CD4-positive, alpha-beta T cell (primary cell): ENCODE data around the gene NUP50. TPM values are rescaled to one million over a fixed set of nuclear protein-coding genes. Genes with fewer than 3 reads are reported as not detected.

Source experiments
- ATAC-seq: fragments of 200-7000 bp; cut with Tn5 transposase; one replicate; pipeline ENCODE4 v1.10.0; 2022; ENCODE audit warnings: mild to moderate bottlenecking; ENCODE audit not compliant: poor library complexity
- CTCF ChIA-PET: fragments of 350-600 bp; sonication (Branson Sonifier 250); formaldehyde crosslinking; loops from one replicate; lab custom pipeline; 2021; ENCODE audit warnings: antibody characterized with exemption, inconsistent platforms; lab: Charles Lee
- POLR2A ChIA-PET: fragments of 350-600 bp; sonication (Branson Sonifier 250); formaldehyde crosslinking; loops from one replicate; lab custom pipeline; 2021; ENCODE audit warnings: antibody characterized with exemption, inconsistent platforms; lab: Charles Lee
- DNase-seq, 14 experiments: peaks; one replicate each; pipeline ENCODE4 v3.0.0-alpha.2; 2013 to 2020; ENCODE audit warnings: mixed read lengths in 2 of 14
- H3K27ac ChIP-seq, 2 donors: one replicate each; pipeline versions ENCODE4 v1.5.1 to v1.7.0; 2013; ENCODE audit warnings: low read length in 2 of 2, low read depth in 1 of 2, mild to moderate bottlenecking in 1 of 2
- H3K27me3 ChIP-seq, 2 experiments: 1 replicate in 1 of 2; 2 replicates in 1 of 2; pipeline versions ENCODE4 v1.6.1 to v1.7.0; 2013; ENCODE audit warnings: low read length in 2 of 2, control low read depth in 1 of 2, mild to moderate bottlenecking in 1 of 2, moderate library complexity in 1 of 2; ENCODE audit not compliant: insufficient read depth in 2 of 2, control insufficient read depth in 1 of 2
- H3K36me3 ChIP-seq: one replicate; pipeline ENCODE4 v1.6.1; 2013; ENCODE audit warnings: low read length, control low read depth; ENCODE audit not compliant: insufficient read depth
- H3K4me1 ChIP-seq: one replicate; pipeline ENCODE4 v1.6.1; 2013; ENCODE audit warnings: low read length, control low read depth; ENCODE audit not compliant: insufficient read depth
- H3K4me3 ChIP-seq: one replicate; pipeline ENCODE4 v1.5.1; 2013; ENCODE audit warnings: mild to moderate bottlenecking, low read length, moderate library complexity
- H3K9me3 ChIP-seq, 2 experiments: 1 replicate in 1 of 2; 2 replicates in 1 of 2; pipeline versions ENCODE4 v1.6.1 to v1.7.0; 2013; ENCODE audit warnings: low read length in 2 of 2, mild to moderate bottlenecking in 2 of 2, control low read depth in 1 of 2, moderate library complexity in 1 of 2; ENCODE audit not compliant: control insufficient read depth in 1 of 2, insufficient read depth in 1 of 2
- H3K27ac Mint-ChIP-seq: one replicate; pipeline ENCODE4 v1.8.0; 2020; ENCODE audit warnings: mixed read lengths
- H3K27me3 Mint-ChIP-seq: one replicate; pipeline ENCODE4 v1.8.0; 2021; ENCODE audit warnings: mixed read lengths
- H3K36me3 Mint-ChIP-seq: one replicate; pipeline ENCODE4 v1.8.0; 2021; ENCODE audit warnings: low read depth, mixed read lengths
- H3K4me1 Mint-ChIP-seq: one replicate; pipeline ENCODE4 v1.8.0; 2021; ENCODE audit warnings: low read depth, mixed read lengths
- H3K4me3 Mint-ChIP-seq: one replicate; pipeline ENCODE4 v1.8.0; 2020; ENCODE audit warnings: mild to moderate bottlenecking, mixed read lengths
- H3K9me3 Mint-ChIP-seq: one replicate; pipeline ENCODE4 v1.8.0; 2020; ENCODE audit warnings: mixed read lengths
- intact Hi-C, 2 experiments: fragments of 100-400 bp; cut with DNase I in 1 of 2; cut with micrococcal nuclease in 1 of 2; formaldehyde crosslinking; loops; one replicate each; pipeline versions ENCODE4 v1.15.1 to v1.9.0; 2023 to 2025; cut with DNase I, micrococcal nuclease
- total RNA-seq, 174 experiments: library from RNA in 2 of 174; stranded (reverse) in 2 of 174; gene quantifications; one replicate each; pipeline ENCODE4 v1.2.3 and lab custom pipeline; 2021 to 2026
- TF ChIP-seq, protein P1 (sequence below): fragments of 200-600 bp; IDR thresholded peaks from one replicate; pipeline ENCODE4 v1.8.0; 2022; ENCODE audit warnings: antibody characterized with exemption, mild to moderate bottlenecking

Gene NUP50
- total RNA-seq, 2 experiments from 2014 or later = 141 TPM

DNA sequence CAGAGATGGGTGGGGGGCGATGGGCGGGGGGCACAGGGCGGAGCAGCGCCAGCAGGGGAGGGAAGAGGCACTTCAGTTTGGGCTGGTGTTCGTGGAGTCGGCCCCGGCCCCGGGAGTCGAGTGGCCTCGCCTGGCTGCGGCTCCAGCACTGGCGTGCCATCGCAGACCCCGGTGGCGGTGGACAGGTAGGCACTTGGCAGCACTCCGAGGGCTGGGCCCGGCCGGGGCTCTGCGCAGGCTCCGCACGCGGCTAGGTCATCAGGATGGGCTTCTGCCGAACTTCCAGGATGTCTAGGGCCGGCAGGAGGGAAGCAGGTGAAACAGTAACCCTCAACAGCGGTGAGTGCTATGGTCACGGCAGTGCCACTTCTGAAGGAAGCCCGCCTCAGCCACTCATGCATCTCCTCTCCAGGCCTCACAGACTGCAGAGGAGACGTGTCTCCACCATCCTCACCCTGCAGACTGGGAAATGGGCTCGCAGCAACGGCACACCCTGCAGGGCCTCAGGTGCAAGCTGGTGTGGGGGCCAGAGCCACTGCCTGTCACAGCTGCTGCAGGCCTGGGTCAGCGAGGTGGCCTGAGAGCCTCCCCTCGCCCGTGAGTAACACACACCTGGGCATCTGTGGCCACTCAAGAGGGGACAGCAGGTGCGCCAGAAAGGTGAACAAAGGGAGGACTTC is 33.3 kb downstream of the NUP50 start:
- H3K27ac ChIP-seq = no peak overlapping the region
- H3K36me3 Mint-ChIP-seq = peaks cover 25% of the 10 kb centered on the region
- no peaks in the 10 kb centered on the region for H3K4me1 Mint-ChIP-seq
- CTCF ChIA-PET = no interaction called here
- H3K4me1 ChIP-seq = no peaks in the 10 kb centered on the region
- H3K9me3 Mint-ChIP-seq = no peaks in the 10 kb centered on the region
- POLR2A ChIA-PET = no interaction called here
- H3K27me3 ChIP-seq = no peaks in the 10 kb centered on the region
- DNase-seq (no peak), ATAC-seq (no peak)
- H3K9me3 ChIP-seq = no peaks in the 10 kb centered on the region
- H3K36me3 ChIP-seq = peaks cover 27% of the 10 kb centered on the region
- H3K27me3 Mint-ChIP-seq = no peaks in the 10 kb centered on the region
- no peak overlapping the region for H3K4me3 Mint-ChIP-seq
- TF ChIP-seq, protein P1, sequence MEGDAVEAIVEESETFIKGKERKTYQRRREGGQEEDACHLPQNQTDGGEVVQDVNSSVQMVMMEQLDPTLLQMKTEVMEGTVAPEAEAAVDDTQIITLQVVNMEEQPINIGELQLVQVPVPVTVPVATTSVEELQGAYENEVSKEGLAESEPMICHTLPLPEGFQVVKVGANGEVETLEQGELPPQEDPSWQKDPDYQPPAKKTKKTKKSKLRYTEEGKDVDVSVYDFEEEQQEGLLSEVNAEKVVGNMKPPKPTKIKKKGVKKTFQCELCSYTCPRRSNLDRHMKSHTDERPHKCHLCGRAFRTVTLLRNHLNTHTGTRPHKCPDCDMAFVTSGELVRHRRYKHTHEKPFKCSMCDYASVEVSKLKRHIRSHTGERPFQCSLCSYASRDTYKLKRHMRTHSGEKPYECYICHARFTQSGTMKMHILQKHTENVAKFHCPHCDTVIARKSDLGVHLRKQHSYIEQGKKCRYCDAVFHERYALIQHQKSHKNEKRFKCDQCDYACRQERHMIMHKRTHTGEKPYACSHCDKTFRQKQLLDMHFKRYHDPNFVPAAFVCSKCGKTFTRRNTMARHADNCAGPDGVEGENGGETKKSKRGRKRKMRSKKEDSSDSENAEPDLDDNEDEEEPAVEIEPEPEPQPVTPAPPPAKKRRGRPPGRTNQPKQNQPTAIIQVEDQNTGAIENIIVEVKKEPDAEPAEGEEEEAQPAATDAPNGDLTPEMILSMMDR = no peak
- intact Hi-C loops = no loop called here
- H3K27ac Mint-ChIP-seq = no peak overlapping the region
- no peak overlapping the region for H3K4me3 ChIP-seq

DNA sequence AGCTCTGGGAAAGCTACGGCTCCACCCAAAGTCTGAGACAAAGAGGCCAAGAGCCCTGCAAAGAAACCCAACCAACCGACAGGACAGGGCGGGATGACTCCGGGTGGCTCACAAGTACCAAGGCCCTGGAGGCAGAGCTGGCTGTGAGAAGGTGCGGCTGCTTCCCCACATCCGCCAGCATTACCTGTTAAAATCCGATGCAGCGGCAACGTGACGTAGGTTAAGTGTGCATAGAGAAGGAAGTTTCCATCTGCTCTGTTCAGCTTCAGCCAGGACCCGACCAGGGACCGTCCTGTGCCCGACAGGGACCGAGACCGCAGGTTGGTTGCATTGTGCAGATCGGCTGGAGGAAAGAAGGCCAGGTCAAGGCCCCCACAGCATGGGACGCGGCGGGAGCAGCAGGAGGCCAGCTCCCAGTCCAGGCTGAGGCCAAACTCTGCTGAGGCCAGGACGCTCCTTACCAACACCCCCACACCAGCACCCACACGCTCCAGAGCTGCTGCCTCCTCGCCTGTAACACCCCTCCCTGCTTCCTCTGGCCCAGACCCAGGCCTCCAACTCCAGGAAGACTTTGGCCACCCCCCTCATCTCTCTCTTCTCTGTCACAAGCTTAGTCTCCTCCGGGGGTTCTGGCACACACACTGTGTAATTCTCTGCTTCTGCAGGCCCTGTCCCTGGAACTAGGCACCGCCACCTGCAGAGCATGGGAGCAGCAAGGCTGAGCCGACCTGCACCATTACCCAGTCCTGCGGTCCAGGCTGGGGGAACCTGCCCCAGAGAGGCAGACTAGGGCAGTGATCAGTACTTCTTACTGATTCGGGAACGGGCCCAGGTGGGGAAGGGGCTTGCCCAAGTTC is 34.1 kb downstream of the NUP50 start:
- CTCF ChIA-PET = no interaction called here
- H3K36me3 Mint-ChIP-seq = peaks cover 25% of the 10 kb centered on the region

DNA sequence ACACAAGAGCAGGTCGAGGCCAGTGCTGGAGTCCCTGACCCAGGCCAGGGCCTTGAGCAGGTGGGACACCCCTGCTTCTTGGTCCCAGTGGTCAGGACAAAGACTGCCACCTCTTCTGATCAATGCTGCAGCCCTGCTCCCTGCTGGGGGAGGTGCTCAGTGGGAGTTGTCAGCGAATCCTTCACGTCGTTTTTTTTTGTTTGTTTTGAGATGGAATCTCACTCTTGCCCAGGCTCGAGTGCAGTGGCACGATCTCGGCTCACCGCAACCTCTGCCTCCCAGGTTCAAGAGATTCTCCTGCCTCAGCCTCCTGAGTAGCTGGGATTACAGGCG is 34.7 kb downstream of the NUP50 start:
- Histone ChIP-seq H3K4me3 (no peak overlapping the region), H3K27me3 (no peaks in the 10 kb centered on the region), H3K27ac (no peak overlapping the region), H3K4me1 (no peaks in the 10 kb centered on the region), H3K36me3 (peaks cover 27% of the 10 kb centered on the region), H3K9me3 (no peaks in the 10 kb centered on the region)
- TF ChIP-seq, protein P1 = no peak
- ChIA-PET CTCF (no interaction called here), POLR2A (no interaction called here)
- no peak overlapping the region for H3K27ac Mint-ChIP-seq
- intact Hi-C loops = no loop called here
- H3K36me3 Mint-ChIP-seq = peaks cover 25% of the 10 kb centered on the region
- no peaks in the 10 kb centered on the region for H3K27me3 Mint-ChIP-seq
- ATAC-seq (no peak), DNase-seq (no peak)
- no peaks in the 10 kb centered on the region for H3K9me3 Mint-ChIP-seq
- H3K4me3 Mint-ChIP-seq = no peak overlapping the region
- H3K4me1 Mint-ChIP-seq = no peaks in the 10 kb centered on the region

More for the DNA sequence above, 34.1 kb downstream of the NUP50 start:
- no peaks in the 10 kb centered on the region for H3K4me1 ChIP-seq
- H3K27ac Mint-ChIP-seq = no peak overlapping the region
- TF ChIP-seq, protein P1 = no peak
- ATAC-seq (no peak), DNase-seq (no peak)
- H3K4me3 ChIP-seq = no peak overlapping the region
- intact Hi-C loops = no loop called here
- H3K27me3 ChIP-seq = no peaks in the 10 kb centered on the region
- H3K4me1 Mint-ChIP-seq = no peaks in the 10 kb centered on the region
- no peaks in the 10 kb centered on the region for H3K9me3 Mint-ChIP-seq
- H3K27me3 Mint-ChIP-seq = no peaks in the 10 kb centered on the region
- H3K36me3 ChIP-seq = peaks cover 27% of the 10 kb centered on the region
- H3K9me3 ChIP-seq = no peaks in the 10 kb centered on the region
- POLR2A ChIA-PET = no interaction called here
- H3K4me3 Mint-ChIP-seq = no peak overlapping the region
- H3K27ac ChIP-seq = no peak overlapping the region
